HepG2 (cell line): ENCODE results near the gene TSN. TPM values are rescaled to one million over a fixed set of nuclear protein-coding genes. Genes with fewer than 3 reads are reported as not detected.

Experiments
- GPN1 ChIP-seq: sonication (generic); formaldehyde crosslinking; IDR thresholded peaks from 2 replicates; pipeline ENCODE4 v1.5.1; 2020; ENCODE audit warnings: missing genetic modification reagents, borderline replicate concordance
- MATR3 ChIP-seq: sonication (generic); formaldehyde crosslinking; IDR thresholded peaks from 2 replicates; pipeline ENCODE4 v1.4.0; 2020; ENCODE audit warnings: missing genetic modification reagents
- MEIS1 ChIP-seq: sonication (generic); formaldehyde crosslinking; IDR thresholded peaks from 2 replicates; pipeline ENCODE4 v1.9.0; 2021; ENCODE audit warnings: mild to moderate bottlenecking, missing genetic modification reagents, moderate library complexity, borderline replicate concordance
- NFKB2 ChIP-seq: sonication (generic); formaldehyde crosslinking; IDR thresholded peaks from 2 replicates; pipeline ENCODE4 v1.4.0; 2020; ENCODE audit warnings: missing genetic modification reagents, borderline replicate concordance
- PCBP2 ChIP-seq: fragments of 200-400 bp; formaldehyde crosslinking; optimal IDR thresholded peaks from 2 replicates; pipeline ENCODE3; 2018; ENCODE audit warnings: low read length, low read depth; ENCODE audit not compliant: poor library complexity, severe bottlenecking
- PLRG1 ChIP-seq: fragments of 450-650 bp; conservative IDR thresholded peaks from 2 replicates; pipeline ENCODE4 v1.6.1; 2016
- SOX13 ChIP-seq, 3 experiments: fragments of 450-650 bp in 1 of 3; sonication (generic) in 1 of 3; formaldehyde crosslinking in 1 of 3; IDR thresholded peaks in 2 of 3; conservative IDR thresholded peaks in 1 of 3; 2 replicates each; pipeline versions ENCODE4 v1.5.0 to v1.6.1; 2016 to 2020; ENCODE audit warnings: antibody characterized with exemption in 1 of 3, mild to moderate bottlenecking in 1 of 3, missing compliant biosample characterization in 1 of 3, missing genetic modification reagents in 1 of 3, moderate library complexity in 1 of 3
- ZBTB1 ChIP-seq: sonication (generic); formaldehyde crosslinking; IDR thresholded peaks from 2 replicates; pipeline ENCODE4 v1.4.0; 2020; ENCODE audit warnings: missing genetic modification reagents, borderline replicate concordance
- ZBTB38 ChIP-seq: sonication (generic); formaldehyde crosslinking; IDR thresholded peaks from 2 replicates; pipeline ENCODE4 v1.5.1; 2020; ENCODE audit warnings: mild to moderate bottlenecking, missing genetic modification reagents
- ZKSCAN5 ChIP-seq: sonication (generic); formaldehyde crosslinking; IDR thresholded peaks from 2 replicates; pipeline ENCODE4 v1.5.1; 2020; ENCODE audit warnings: mild to moderate bottlenecking, missing genetic modification reagents
- ZNF10 ChIP-seq: sonication (generic); formaldehyde crosslinking; IDR thresholded peaks from 2 replicates; pipeline ENCODE4 v1.4.0; 2020; ENCODE audit warnings: mild to moderate bottlenecking, low read depth, missing genetic modification reagents, borderline replicate concordance
- ZSCAN9 ChIP-seq: IDR thresholded peaks from 2 replicates; pipeline ENCODE4 v1.6.1; 2016; ENCODE audit warnings: borderline replicate concordance
- ZZZ3 ChIP-seq: sonication (generic); formaldehyde crosslinking; IDR thresholded peaks from 2 replicates; pipeline ENCODE4 v1.4.0; 2020; ENCODE audit warnings: missing genetic modification reagents, mild to moderate bottlenecking, borderline replicate concordance
- polyA plus RNA-seq, 8 experiments: library from polyadenylated mRNA; depleted of rRNA in 3 of 8; stranded (reverse) in 7 of 8; unstranded in 1 of 8; fragments of >200 nt; fragmentation: Illumina TruSeq in 4 of 8; extraction: Trizol in 4 of 8; gene quantifications; 2 replicates each; pipeline versions ENCODE4 v1.2.1 to v1.2.3, GENCODE V29; 2011 to 2016; ENCODE audit warnings: low read depth in 4 of 8, missing spikeins in 1 of 8, mixed read lengths in 1 of 8; ENCODE audit not compliant: insufficient read depth in 1 of 8
- total RNA-seq, 5 experiments: library from RNA; depleted of rRNA; stranded (reverse); fragments of >200 nt; fragmentation: Illumina TruSeq; extraction: Trizol; gene quantifications; 2 replicates each; pipeline ENCODE4 v1.2.3, GENCODE V29; 2016; ENCODE audit warnings: low read depth in 1 of 5
- TF ChIP-seq, protein P1 (sequence below): sonication (generic); formaldehyde crosslinking; IDR thresholded peaks from 2 replicates; pipeline ENCODE4 v1.5.0; 2020; ENCODE audit warnings: mild to moderate bottlenecking, missing genetic modification reagents
- TF ChIP-seq, protein P2 (sequence below): sonication (generic); formaldehyde crosslinking; IDR thresholded peaks from 2 replicates; pipeline ENCODE4 v1.4.0; 2020; ENCODE audit warnings: mild to moderate bottlenecking, missing genetic modification reagents
- TF ChIP-seq, protein P3 (sequence below): IDR thresholded peaks from 2 replicates; pipeline ENCODE4 v1.6.1; 2012; ENCODE audit warnings: inconsistent platforms
- TF ChIP-seq, protein P4 (sequence below): sonication (generic); formaldehyde crosslinking; IDR thresholded peaks from 2 replicates; pipeline ENCODE4 v1.5.1; 2020; ENCODE audit warnings: missing genetic modification reagents, mild to moderate bottlenecking, borderline replicate concordance

The TSN gene
- total and polyA plus RNA-seq, 2 of the 13 experiments (the other 11 are each of a cell fraction or from before 2014, with no cell fraction given), result 56.4 to 115 TPM

DNA sequence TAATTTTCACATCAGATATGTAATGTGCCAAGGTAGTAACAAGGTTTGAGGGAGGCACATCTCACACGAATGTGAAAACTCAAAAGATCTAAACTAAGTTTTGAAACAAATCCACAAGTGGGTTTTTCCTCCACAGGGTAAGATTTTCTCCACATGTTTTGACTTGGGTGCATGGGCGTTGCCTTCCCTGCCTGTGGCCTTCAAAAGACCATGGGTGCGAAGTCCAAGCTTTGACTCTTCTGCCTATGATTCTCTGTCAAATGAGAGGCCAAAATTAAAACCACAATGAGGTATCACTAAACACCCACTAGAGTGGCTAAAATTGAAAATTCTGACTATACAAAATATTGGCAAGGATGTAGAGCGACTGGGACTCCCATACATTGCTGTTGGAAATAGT is 49.5 kb upstream of the TSN start (continued):
- TF ChIP-seq, protein P1, sequence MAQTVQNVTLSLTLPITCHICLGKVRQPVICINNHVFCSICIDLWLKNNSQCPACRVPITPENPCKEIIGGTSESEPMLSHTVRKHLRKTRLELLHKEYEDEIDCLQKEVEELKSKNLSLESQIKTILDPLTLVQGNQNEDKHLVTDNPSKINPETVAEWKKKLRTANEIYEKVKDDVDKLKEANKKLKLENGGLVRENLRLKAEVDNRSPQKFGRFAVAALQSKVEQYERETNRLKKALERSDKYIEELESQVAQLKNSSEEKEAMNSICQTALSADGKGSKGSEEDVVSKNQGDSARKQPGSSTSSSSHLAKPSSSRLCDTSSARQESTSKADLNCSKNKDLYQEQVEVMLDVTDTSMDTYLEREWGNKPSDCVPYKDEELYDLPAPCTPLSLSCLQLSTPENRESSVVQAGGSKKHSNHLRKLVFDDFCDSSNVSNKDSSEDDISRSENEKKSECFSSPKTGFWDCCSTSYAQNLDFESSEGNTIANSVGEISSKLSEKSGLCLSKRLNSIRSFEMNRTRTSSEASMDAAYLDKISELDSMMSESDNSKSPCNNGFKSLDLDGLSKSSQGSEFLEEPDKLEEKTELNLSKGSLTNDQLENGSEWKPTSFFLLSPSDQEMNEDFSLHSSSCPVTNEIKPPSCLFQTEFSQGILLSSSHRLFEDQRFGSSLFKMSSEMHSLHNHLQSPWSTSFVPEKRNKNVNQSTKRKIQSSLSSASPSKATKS, result no peak
- TF ChIP-seq ZKSCAN5 (CRISPR knock-in tag) (no peak), SOX13 (IDR thresholded peaks at IDR 0.05) (no peak), SOX13 (CRISPR knock-in tag; conservative IDR thresholded peaks at IDR 0.05 in 1 of 2, IDR thresholded peaks at IDR 0.05 in 1 of 2) (peak in 1 of 2 experiments; percentile 11; a peak in 1 of 4 replicates), PCBP2 (no peak), PLRG1 (no peak), GPN1 (CRISPR knock-in tag) (no peak), MEIS1 (no peak), ZNF10 (CRISPR knock-in tag) (no peak), ZZZ3 (no peak), NFKB2 (CRISPR knock-in tag) (no peak), ZSCAN9 (0 out of 2 replicates have a peak, but pooled peaks have one; percentile 22), ZBTB38 (CRISPR knock-in tag) (no peak), MATR3 (no peak), ZBTB1 (CRISPR knock-in tag) (no peak)
- TF ChIP-seq, protein P2, sequence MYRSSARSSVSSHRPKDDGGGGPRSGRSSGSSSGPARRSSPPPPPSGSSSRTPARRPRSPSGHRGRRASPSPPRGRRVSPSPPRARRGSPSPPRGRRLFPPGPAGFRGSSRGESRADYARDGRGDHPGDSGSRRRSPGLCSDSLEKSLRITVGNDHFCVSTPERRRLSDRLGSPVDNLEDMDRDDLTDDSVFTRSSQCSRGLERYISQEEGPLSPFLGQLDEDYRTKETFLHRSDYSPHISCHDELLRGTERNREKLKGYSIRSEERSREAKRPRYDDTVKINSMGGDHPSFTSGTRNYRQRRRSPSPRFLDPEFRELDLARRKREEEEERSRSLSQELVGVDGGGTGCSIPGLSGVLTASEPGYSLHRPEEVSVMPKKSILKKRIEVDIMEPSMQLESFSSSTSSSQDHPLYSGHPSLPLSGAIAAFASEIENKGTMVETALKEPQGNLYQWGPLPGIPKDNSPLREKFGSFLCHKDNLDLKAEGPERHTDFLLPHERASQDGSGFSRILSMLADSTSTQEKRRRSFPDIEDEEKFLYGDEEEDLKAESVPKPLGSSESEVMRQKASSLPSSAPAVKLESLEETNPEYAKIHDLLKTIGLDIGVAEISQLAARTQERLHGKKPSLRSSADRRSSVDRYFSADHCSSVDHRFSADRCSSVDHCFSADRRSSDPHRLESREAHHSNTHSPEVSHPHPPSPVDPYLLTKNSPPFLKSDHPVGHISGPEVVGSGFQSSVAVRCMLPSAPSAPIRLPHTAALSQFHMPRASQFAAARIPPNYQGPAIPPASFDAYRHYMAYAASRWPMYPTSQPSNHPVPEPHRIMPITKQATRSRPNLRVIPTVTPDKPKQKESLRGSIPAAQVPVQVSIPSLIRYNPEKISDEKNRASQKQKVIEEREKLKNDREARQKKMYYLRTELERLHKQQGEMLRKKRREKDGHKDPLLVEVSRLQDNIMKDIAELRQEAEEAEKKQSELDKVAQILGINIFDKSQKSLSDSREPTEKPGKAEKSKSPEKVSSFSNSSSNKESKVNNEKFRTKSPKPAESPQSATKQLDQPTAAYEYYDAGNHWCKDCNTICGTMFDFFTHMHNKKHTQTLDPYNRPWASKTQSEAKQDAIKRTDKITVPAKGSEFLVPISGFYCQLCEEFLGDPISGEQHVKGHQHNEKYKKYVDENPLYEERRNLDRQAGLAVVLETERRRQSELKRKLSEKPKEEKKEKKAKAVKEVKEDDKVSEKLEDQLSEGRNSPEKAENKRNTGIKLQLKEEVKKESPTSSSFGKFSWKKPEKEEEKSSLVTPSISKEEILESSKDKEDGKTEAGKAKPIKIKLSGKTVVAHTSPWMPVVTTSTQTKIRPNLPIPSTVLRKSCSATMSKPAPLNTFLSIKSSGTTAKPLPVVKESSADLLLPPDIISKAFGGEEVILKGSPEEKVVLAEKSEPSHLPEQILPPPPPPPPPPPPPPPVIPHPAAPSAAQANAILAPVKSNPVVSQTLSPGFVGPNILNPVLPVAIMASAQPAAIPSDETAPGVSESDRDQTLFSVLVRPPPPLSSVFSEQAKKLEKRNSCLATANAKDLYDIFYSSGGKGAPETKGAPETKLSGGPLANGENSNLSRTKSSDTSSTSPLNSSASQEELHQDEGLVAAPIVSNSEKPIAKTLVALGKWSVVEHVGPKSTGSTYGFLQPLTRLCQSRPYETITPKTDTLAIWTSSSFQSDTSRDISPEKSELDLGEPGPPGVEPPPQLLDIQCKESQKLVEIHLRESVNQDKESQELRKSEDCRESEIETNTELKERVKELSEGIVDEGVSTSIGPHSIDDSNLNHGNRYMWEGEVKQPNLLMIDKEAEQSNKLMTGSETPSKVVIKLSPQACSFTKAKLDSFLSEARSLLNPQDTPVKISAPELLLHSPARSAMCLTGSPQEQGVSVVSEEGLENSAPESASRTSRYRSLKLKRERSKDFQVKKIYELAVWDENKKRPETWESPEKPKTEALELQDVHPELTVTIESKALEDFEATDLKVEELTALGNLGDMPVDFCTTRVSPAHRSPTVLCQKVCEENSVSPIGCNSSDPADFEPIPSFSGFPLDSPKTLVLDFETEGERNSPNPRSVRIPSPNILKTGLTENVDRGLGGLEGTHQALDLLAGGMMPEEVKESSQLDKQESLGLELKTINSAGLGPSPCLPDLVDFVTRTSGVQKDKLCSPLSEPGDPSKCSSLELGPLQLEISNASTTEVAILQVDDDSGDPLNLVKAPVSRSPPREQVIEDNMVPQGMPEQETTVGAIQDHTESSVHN (CRISPR knock-in tag), result no peak
- TF ChIP-seq, protein P3, sequence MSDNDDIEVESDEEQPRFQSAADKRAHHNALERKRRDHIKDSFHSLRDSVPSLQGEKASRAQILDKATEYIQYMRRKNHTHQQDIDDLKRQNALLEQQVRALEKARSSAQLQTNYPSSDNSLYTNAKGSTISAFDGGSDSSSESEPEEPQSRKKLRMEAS, result peak; percentile 67; the same call in 1 of the 2 replicates
- TF ChIP-seq, protein P4, sequence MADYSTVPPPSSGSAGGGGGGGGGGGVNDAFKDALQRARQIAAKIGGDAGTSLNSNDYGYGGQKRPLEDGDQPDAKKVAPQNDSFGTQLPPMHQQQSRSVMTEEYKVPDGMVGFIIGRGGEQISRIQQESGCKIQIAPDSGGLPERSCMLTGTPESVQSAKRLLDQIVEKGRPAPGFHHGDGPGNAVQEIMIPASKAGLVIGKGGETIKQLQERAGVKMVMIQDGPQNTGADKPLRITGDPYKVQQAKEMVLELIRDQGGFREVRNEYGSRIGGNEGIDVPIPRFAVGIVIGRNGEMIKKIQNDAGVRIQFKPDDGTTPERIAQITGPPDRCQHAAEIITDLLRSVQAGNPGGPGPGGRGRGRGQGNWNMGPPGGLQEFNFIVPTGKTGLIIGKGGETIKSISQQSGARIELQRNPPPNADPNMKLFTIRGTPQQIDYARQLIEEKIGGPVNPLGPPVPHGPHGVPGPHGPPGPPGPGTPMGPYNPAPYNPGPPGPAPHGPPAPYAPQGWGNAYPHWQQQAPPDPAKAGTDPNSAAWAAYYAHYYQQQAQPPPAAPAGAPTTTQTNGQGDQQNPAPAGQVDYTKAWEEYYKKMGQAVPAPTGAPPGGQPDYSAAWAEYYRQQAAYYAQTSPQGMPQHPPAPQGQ (CRISPR knock-in tag), result no peak
